GM21423 (cell line): Measurements from ENCODE around the gene MIA2.

ENCODE experiments used
- ATAC-seq: cut with Tn5 transposase; IDR thresholded peaks from one replicate; pipeline ENCODE4 v1.9.1; 2021; ENCODE audit warnings: mild to moderate bottlenecking, moderate library complexity; ENCODE audit not compliant: unreplicated experiment

Gene MIA2

DNA sequence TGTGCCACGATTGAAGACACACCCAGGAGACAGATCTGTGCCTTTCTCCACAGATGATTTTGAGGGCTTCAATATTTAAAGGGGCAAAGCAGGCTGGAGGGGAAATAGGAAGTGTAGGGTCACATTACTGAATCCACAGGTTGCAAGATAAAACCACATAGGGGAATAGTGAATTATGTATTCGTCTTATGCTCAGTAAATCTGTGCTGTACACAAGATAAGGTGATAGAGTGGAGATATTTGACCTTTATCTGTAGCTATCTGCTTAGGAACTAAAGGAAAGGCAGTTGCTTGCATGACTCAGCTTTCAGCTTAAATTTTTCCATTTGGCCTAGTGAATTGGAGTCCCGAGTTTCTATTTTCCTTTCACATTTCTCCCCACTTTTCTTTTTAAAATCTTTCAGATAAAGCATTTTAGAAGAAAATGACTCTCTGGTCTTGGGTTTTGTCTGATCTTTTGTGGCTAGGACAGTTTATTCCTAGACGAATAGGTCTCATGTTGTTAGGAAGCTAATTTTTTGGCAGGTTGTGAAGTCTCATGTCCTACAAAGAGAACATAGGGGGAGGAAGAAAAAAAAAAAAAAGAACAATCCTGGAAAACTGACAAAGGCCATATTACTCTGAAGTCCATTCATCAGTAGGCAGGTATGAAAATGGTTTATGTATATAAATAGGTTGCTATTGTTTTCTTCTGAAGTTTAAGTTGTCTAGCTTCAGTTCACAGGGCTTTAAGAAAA, 143.1 kb downstream of the MIA2 start:
- ATAC-seq = no peak

DNA sequence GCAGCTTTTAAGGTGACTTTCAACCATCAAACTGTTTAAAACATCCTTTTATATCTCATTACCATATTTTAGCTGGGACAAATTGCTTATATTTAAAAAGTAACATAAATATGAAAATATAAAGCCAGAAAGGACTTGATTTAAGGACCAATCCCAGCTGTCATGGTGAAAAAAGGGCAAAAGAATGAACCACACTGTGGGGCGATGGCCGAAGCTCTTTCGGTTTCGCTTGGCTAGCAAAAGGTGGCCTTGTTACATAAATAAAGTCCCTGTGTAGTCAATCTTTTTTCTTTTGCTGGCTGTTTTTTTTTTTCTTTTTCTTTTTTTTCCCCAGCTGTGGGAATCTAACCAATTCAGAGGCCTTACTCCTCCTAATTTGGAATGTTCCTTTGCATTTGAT, 147.7 kb downstream of the MIA2 start:
- ATAC-seq = no peak

DNA sequence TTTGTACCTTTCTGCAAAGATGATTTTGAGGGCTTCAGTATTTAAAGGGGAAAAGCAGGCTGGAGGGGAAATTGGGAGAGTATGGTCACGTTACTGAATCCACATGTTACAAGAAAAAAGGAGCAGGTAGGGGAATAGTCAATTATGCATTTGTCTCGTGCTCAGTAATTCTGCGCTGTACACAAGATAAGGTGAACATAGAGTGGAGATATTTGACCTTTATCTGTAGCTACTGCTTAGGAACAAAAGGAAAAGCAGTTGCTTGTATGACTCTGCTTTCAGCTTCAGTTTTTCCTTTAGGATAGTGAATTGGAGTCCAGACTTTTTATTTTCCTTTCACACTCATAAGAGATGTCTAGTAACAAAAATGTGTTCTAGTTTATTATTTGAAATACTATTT, 148.7 kb downstream of the MIA2 start:
- ATAC-seq = no peak

DNA sequence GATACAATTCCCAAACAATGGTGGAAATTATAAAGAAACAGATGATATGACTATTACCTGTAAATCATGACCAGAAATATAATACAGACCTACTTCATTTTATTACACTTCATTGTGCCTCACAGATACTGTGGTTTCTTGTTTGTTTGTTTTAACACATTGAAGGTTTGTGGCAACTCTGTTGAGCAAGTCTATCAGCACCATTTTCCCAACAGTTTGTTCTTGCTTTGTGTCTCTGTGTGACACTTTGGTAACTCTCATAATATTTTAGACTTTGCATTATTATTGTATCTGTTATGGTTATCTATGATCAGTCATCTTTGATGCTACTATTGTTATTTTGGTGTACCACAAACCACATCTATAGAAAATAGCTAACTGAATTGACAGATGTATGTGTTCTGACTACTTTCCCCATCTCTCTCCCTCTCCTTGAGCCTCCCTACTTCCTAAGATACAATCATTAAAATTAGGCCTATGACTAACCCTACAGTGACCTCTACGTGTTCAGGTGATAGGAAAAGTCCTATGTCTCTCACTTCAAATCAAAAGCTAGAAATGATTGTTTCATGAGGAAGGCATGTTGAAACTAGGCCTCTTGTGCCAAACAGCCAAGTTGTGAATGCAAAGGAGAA, 149.4 kb downstream of the MIA2 start:
- ATAC-seq = peak; percentile 74

DNA sequence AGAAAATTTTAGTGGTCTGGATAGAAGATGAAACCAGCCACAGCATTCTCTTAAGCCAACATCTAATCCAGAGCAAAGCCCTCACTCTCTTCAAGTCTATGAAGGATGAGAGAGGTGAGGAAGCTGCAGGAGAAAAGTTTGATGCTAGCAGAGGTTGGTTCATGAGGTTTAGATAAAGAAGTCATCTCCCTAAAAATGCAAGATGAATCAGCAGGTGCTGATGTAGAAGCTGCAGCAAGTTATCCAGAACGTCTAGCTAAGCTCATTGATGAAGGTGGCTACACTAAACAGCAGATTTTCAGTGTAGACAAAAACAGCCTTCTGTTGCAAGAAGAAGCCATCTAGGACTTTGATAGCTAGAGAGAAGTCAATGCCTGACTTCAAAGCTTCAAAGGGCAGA, 150.0 kb downstream of the MIA2 start:
- ATAC-seq = no peak

DNA sequence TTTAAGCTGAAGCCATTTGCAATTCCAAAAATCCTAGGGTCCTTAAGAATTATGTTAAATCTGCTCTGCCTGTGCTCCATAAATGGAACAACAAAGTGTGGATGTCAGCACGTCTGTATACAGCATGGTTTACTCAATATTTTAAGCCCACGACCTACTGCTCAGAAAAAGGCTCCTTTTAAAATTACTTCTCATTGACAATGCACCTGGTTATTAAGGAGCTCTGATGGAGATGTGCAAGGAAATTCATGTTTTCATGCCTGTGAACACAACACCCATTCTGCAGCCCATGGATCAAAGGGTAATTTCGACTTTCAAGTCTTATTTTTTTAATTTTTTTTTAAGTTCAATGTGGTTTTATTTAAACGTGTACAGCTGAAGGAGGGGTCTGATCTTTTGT, 150.5 kb downstream of the MIA2 start:
- no peak for ATAC-seq

DNA sequence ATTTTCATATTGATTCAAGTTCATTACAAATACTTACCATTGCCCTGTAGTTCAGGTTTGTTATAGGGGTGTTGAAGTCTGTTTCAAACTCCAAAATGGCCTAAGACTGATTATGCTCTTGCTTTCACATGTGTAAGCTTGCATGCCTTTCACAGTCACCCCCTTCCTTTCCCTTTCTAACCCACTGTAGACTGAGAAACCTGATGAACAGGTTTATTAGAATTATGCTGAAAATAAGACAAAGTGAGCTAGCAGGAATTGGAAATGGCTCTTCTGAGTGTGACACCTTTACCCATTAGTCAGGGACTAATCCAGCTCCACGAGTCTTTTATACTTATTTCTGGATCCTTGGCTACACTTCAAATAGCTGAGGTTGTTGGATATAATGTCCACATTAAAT, 159.6 kb downstream of the MIA2 start:
- no peak for ATAC-seq

DNA sequence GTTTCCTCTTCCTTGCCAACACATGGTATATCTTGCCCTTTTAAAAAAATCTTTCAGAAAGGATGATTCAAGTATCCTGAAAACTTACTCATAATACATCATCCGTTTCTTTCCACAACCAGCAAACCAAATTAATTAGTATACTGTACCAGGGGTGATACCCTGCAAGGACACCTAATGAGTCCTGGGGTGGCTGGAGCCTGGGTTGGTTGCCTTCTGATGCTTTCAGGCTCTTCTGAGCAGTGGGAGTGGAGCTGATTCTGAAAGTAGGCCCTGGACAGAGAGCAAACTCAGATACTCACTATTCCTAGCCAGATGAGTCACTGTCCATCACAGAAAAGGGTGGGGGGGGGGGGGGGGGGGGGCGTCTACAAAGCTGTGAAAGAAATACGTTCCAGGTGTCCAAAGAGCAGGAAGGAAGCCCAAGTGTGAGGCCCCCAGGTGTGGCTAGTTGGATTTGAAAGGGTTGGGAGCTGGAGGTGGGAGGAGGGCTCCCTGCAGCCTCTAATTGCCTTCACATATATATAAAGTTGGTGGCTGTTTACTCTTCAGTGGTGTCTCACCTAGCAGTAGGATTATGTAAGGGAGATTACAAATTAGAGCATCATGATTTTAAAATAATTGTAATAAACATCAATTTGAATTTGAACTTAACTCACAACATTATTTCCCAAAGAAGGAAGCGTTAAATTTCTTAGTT, 162.0 kb downstream of the MIA2 start:
- no peak for ATAC-seq

DNA sequence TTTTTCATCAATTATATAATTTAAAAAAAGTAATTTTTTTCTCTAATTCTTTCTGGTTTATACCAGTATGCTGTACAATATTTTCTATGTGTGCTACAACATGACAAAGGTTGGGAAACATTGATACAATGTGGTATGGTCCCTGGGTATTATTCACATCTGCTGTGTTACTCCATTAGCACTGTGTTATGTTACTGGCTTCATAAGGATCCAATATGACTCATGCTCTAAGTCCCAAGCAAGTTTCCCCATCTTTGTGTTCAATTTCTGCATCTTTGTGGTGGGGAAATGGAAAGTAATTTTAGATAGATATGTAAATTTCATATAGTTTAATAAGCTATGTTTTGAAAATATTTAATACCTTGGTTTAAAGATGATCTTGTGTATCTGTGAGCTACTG, 162.7 kb downstream of the MIA2 start:
- no peak for ATAC-seq

DNA sequence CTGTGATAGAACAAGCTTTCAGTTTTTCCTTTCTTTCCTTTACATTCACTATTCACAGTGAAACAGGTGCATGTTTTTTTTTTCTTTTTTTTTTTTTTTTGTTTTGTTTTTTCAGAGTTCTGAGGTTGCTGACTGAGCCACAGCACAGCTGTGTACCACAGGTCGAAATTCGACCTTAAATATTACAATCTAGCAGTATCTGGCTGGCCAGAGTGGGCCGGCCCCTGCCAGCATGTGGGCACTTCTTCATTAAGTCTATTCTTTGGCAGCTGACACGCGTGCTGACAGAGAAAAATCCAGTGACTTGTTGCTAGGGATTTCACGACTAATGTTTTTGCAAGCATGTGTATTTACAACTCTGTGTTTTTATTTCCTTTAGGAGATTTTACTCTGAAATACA, 164.7 kb downstream of the MIA2 start:
- ATAC-seq = no peak

DNA sequence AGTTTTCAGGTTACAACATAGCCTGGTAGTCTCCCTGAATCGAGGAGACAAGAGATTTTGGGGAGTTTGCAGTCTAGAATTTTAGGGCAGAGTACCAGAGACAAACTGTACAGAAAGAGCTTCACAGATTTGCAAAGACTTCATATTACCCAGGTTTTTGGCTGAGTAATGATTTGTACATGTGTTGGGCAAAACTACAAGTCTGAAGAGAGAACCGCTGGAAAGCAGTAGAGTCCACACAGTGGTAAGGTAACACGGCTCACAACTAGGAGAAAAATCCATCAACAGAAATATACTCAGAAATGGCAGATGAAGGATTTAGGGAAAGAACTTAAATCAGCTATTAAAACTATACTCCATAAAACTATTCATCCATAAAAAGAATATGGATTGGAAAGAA, 172.8 kb downstream of the MIA2 start:
- ATAC-seq = no peak

DNA sequence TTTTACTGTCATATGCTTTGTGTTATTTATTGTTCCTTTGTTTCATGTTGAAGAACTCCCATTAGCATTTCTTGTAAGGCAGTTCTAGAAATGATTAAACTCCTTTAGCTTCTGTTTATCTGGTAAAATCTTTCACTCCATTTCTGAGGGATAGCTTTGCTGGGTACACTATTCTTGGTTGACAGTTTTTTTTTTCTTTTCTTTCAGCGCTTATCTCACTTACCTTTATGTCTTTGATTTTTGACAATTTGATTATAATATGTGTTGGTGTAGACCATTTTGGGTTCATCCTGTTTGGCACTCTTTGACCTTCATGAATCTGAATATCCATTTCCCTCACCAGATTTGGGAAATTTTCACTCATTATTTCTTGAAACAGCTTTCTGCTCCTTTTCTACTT, 182.4 kb downstream of the MIA2 start:
- ATAC-seq = no peak

DNA sequence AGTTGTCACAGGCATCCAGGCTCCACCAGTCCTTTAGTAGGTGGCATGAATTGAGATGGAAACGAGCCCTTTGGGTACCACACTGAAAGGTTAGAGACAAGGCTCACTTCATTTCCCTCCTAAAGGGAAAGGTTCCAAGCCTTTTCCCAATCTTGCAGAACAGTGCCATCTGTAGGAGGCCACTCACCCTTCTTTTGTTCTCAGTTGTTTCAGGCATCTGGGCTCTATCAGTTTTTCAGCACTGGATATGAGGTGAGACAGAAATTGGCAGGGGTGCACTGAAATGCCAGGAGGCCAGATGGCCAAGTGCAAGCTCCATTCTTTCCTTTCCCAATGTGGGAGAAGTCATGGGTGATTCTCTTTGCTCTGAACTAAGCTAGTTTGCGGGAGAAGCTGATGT, 183.3 kb downstream of the MIA2 start:
- ATAC-seq = no peak

DNA sequence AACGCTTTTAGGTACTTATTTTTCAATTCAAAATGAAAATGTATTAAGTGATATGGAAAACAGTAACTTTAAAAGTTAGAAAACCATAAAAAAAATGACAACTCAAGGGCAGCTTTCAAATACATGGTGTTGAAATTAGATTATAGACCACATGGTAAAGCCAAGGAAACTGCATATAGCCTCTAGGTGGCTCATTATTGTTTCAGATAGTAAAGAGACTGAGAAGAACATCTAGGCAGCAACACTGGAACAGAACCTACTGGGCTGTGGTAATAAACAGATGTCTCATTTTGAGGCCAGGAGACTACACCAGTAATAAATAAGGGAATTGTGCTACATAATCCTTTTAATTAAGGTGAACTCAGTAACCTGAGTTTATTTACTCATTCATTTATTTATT, 185.6 kb downstream of the MIA2 start:
- no peak for ATAC-seq

DNA sequence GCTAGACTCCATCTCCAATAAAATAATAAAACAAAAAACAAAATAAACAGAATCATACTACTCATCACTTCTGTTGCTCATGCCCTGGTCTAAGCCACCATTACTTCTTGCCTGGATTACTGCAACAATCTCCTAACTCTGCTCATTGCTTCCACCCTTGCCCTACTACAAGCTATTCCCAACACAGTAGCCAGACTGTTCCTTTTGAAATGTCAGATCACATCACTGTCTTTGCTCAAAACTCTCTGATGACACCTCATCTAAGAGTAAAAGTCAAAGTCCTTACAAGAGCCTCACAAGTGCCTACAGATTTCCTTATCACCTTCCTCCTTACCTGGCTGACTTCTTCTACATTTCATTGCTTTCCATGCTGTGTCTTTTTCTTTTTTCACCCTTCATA, 188.5 kb downstream of the MIA2 start:
- no peak for ATAC-seq

DNA sequence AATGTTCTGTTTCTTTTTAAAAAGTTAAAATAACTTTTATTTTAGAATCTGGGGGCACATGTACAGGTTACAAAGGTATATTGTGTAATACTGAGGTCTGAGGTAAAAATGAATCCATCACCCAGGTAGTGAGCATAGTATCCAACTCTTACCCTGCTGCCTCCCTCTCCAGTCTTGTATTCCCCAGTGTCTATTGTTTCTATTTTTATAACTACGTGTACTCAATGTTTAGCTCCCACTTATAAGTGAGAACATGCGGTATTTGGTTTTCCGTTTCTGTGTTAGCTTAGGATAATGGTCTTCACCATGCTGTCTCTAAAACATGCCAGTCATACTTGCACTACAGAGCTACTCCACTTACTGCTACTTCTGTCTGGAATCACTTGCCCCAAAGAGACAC, 190.1 kb downstream of the MIA2 start:
- no peak for ATAC-seq

DNA sequence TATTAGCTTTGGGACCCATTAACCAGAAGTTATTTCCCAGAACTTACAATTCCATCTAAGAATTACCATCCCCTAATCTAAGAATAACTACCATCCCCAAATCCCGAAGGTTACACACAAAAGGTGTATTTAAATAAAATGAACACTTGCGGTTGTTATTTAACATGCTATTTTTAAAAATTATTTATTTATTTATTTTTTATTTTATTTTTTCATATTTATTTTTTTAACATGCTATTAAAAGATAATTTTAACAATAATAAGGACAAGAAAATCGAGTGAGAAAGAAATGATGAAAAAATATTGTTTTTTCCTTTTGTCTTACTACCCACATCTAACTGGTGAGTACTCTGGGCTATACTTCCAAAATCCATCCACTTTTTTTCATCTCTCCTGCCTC, 192.2 kb downstream of the MIA2 start:
- ATAC-seq = no peak

DNA sequence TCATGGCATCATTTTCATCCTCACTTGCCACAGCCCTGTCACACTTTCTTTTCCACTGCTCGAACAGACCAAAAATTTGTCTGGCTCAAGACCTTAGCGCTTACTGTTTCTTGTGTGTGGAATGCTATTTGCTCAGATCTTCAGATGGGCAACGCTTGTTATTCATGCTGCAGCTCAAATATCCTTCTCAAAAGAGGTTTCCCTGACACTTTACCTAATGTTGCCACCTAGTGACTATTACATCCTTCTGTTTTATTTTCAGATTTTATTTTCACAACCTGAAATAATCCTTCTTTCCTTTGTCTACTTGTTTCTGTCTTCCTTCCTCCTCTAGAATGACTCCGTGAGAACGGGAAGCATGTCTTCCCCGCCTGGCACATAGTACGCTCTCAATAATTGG, 192.9 kb downstream of the MIA2 start:
- ATAC-seq = no peak

DNA sequence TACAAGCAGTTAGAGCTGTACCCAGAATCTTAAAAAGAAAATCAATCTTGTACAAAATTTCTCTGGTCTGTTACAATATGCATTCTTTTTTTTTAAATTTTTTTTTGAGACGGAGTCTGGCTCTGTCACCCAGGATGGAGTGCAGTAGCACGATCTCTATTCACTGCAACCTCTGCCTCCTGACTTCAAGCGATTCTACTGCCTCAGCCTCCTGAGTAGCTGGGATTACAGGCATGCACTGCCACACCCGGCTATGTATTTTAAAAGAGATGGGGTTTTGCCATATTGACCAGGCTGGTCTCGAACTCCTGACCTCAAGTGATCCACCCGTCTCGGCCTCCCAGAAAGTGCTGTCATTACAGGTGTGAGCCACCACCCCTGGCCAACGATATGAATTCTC, 194.4 kb downstream of the MIA2 start:
- ATAC-seq = no peak

DNA sequence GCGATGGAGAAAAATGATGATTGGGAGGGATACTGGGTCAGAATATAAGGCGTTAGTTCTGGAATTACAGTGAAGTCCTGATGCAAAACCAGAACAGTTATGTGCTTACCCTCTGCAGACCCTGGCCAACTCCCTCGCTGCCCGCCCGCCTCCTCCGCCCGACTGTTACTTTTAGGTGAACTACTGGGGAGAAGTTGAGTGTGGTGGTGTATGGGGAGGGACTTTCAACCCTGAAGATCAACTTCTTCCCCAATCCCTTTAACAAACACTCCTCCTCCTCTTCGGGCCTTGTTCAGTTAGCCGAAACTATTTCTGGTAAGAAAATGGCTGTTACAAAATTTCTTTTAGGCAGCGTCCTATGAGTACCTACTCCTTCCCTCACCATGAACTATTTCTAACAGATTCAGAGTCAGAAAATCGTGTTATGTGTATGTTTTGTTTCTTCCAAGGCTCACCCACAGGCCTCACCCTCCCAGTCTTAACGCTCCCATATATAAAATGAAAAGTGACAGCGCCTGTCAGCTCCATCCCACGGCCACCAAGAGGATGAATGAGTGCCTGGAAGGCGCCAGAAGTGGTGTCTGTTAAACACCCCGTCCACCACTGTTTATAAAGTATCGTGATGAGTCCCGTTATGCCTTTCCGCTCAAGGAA, 197.2 kb downstream of the MIA2 start:
- ATAC-seq = peak; percentile 2

DNA sequence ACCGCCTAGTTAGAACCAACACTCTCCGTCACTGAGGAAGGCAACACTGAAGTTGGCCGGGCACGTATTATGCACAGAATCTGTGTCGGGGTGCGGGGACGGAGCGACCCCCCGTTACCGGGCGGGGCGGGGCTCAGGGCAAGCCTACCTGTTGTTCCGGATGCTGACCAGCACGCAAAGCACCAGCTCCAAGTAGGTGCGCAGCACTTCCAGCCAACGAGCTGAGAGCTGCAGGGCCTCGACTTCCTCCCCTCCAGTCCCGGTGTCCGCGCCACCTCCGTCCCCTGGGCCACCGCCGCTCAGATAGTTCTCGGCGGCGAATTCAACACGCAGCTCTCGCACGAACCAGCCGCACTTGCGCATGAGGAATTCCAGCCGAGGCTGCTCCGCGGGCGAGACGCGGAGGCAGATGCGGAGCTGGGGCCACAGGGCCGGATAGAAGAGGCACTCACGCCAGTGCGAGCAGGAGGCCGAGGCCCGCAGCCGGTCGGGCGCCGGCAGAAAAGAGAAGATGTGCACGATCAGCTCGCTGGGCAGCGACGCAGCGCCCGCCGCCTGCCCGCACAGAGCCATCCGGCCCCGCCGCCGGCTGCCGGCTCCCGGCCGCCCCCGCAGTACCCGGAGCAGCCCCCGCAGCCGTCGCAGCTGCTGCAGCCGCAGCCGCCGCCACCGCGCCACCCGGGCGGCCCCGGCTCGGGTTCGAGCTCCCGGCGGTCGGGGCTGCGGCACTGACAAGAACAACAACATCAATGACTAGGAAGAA, 197.9 kb downstream of the MIA2 start:
- peak; percentile 22 for ATAC-seq
